HG03378 (cell line): ENCODE measurements around the gene DDO.

Experiments
- ATAC-seq: cut with Tn5 transposase; IDR thresholded peaks from one replicate; pipeline ENCODE4 v1.9.1; 2021; ENCODE audit warnings: mild to moderate bottlenecking, moderate library complexity; ENCODE audit not compliant: unreplicated experiment

The DDO gene

GRCh38 chr6:110348961-110349690, 66.2 kb downstream of the DDO start:
- no peak for ATAC-seq

- no peak for ATAC-seq
Measured at GRCh38 chr6:110345025-110345424, 70.3 kb downstream of the DDO start.

- ATAC-seq, result no peak
Measured at GRCh38 chr6:110342759-110343158, 72.6 kb downstream of the DDO start.
